Non-pigmented ciliary epithelial cell (primary cell): Measurements from ENCODE around the gene CLIC6.

ENCODE experiments used
- DNase-seq: peaks from one replicate; pipeline ENCODE4 v3.0.0-alpha.2; 2010; ENCODE audit warnings: low read depth

Gene CLIC6

DNA sequence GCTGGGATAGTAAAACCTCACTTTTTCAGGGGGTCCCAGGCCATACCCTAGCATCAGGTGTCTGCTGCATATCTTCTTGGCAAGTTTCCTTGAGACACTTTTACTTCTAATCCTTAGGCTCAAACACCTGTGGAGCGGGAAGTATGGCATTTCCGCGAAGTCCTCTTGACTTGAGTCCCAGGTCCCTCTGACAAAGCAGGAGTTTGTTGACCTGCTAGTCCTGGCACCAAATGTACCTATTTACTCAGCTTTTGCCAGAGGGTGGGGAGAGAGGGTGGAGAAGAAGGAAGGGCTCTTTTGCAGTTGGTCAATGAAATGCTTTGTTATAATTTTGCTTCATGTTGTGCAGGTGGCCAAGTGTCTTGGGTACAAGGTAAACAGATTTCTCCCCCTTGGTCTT is 59.7 kb downstream of the CLIC6 start:
- DNase-seq: no peak

DNA sequence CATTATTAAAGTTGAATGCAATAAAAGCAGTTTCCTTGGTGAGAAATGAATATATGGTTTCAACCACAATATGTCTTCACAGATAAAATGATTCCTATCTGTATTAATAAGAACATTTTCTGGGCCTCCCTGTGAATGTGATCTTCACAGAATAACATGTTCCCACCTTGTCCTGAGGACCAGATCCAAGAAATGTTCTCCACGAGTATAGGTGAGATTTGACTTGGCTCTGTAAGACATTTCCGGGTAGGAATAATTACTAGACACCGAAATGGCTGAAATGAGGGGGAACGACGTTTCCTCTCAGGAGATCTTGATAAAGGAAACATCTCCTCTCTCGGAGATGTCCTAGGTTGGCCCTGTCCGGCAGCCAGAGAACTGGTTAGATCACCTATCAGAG is 61.4 kb downstream of the CLIC6 start:
- no peak for DNase-seq

DNA sequence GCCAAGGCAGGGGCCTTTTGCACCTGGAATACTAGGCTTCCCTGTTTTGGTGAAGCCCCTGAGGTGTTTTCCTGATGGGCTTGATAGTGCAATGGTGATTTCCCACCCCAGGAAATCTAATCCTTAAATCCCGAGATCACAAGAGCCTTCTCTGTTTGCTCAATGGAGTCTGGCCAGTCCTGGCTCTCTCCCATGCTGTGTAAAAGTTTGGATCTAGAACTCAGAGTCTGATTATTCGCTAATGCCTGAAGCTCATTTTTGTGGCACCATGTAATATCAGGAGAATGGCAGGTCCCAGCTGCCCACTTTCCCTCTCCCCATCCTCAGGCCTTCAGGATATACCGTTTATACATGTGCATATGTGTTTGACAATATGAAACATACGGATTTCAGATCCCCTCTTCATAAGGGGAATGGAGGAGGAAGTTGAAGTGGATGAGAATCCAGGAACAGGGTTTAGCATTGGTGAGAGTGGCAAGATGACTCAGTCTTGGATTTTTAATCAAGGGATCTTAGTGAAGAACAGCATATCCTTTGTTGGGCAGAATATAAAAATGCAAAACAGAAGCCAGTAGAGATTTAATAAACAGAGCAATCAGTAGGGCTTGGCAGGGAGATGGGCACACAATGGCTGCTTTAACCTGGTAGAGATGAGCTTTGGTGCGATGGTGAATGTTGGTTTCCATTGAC is 62.1 kb downstream of the CLIC6 start:
- DNase-seq: no peak

DNA sequence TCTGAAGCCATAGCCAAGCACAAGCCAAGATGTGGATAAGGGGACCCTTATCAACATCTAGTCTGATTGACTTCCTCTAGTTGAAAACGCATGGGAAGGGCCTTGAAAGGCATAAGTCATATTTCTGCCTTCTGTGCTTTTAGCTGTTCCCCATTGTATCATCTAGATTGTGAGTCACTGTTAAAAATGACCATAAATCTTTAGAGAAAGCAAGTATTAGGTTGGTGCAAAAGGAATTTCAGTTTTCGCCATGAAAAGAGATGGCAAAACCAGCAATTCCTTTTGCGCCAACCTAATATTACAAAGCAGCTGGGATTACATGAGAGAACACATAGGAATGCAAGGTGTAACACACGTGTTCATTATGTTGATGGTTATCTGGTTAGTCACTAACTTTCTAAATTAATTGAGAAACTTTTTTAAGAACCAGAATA is 63.6 kb downstream of the CLIC6 start:
- no peak for DNase-seq

DNA sequence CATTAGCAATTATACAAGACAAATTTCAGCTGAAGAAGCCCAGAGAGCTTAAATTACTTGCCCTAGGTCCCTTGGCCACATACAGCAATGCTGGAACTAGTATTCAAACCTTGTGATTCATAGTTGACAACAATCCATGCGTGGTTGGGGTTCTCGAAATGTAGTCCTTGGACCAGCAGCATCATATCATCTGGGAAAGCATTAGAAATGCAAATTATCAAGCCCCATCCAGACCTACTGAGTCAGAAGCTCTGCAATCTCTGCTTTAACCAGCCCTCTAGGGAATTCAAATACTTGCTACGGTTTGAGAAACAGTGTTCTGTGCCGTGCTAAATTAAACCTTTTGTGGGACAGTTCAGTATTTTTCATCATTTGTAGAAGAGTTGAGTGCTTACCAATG is 65.1 kb downstream of the CLIC6 start:
- no peak for DNase-seq

DNA sequence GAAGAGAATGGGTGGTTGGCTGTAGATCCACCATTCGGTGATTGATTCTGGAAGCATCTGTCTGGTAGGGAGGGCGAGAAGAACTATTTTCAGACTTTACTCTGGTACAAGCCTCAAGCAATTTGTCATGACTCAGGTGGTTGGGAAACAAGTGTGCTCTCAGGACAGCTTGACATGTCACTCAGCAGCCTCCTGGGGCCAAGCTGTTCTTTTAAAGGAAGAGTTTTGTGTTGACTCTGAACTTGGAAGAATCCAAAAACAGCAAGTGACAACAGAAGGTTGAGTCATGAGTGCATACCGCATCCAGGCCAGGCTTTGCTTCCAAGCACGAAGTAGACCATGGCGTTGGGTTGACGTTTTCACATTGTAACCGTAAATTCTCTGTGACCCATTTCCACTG is 65.9 kb downstream of the CLIC6 start:
- no peak for DNase-seq

DNA sequence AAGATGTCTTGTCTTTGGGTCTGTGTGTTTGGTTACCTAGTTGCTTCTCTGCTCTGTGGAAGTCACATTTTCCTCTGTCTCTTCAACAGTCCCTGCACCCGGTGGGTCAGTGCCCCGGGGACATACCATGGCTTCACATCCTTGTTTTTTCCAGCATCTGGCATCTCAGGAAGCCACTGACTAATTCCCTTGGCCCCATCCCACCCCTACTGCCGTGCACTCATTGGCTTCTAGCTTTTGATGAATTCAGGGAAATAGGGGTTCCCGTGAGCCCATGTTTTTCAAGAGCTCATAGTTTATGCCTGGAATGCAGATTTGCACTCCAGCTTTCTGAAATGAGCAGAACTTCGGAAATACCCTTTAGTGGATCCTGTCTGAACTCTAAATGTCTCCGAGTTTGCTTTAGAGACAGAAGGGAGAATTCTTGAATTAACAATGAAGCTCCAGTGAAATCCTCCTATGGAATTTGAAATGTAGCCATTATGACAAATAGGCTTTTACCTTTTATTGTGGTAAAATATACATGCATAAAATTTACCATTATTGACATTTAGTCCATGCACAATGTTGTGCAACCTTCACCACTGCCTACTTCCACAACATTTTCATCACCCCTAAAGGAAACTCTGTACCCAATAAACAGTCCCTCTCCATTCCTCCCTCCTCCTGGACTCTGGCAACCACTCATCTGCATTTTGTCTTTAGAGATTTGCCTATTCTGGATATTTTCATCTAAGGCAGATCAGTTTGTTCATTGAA is 67.5 kb downstream of the CLIC6 start:
- DNase-seq: no peak

DNA sequence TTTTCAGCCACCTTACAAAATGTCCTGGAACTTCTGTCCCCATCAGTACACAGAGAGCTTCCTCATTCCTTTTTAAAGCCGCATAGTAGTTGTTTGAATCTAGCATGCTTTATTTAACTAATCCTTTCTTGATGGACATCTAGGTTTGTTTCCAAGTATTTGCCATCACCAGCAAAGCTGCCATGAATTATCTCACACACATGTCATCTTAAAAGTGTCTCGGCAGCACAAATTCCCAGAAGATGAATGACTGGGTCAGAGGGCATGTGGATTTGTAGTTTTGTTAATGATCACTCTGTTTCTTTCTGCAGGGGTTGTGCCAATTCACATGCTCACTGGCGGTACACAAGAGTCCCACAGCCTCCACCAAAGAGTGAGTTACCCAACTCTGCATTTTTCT is 68.3 kb downstream of the CLIC6 start:
- DNase-seq: no peak

DNA sequence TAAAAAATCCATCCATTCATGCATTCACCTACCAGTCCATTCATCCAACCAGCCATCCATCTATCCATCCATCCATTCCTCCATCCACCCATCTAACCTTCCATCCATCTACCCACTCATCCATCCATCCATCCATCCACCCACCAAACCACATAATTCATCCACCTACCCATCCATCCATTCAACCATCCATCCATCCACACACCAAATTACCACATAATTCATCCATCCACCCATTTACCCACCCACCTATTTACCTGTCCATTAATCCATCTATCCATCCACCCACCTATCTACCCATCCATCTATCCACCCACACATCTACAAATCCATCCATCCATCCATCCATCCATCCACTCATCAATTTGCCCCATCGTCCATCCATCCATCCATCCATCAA is 71.4 kb downstream of the CLIC6 start:
- DNase-seq: no peak

DNA sequence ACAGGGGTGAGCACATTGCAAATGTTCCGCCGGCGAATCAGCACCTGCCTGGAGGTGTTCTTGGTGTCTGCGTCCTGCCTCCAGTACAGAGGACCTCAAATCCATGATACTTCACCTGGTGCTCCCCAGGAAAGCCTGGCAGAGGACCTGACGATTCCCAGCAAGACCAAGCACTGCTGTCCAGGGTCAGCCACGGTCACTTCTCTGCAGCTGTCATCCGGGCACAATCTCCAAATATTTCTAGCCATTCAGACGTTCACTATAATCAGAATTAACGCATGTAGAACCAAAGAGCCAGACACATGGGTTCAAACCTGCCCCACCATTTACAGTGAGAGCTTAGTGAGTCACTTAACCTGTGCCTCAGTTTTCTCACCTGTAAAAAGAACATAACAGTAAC is 74.5 kb downstream of the CLIC6 start:
- DNase-seq: no peak

DNA sequence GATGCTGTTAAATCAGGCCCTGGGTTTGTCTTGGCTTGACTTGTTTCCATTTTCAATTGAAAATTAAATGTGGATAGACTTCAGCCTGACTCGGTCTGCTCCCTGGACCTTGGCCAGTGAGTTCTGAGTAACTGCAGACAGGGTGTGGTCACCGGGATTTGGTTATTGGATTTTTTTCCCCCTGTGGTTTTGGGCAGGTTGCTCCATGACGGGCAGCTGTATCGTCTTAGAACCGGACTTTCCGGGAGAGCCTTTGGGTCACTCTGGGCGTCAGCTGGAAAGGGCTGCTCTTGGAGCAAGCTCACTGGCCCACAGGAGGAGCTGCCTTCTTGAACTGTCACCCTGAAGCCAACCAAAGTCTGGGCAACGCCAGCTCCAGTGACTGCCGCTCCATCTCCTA is 75.0 kb downstream of the CLIC6 start:
- peak; percentile 8 for DNase-seq

DNA sequence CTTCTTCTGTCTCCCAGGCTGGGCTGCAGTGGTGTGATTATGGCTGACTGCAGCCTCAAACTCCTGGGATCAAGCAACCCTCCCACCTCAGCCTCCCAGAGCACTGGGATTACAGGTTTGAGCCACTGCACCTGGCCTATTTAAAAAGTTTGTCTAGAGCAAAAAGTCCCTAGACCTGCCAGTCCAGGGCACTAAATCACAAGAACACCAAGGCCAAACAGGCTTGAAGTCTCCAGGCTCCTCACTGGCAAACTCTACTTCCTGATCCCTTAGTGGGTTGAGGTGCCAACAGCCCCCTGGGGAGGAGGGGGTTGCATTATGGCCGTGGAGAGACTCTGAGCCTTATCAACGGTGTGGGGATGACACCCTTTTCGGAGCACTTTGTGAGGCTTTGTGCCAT is 76.0 kb downstream of the CLIC6 start:
- DNase-seq: no peak

DNA sequence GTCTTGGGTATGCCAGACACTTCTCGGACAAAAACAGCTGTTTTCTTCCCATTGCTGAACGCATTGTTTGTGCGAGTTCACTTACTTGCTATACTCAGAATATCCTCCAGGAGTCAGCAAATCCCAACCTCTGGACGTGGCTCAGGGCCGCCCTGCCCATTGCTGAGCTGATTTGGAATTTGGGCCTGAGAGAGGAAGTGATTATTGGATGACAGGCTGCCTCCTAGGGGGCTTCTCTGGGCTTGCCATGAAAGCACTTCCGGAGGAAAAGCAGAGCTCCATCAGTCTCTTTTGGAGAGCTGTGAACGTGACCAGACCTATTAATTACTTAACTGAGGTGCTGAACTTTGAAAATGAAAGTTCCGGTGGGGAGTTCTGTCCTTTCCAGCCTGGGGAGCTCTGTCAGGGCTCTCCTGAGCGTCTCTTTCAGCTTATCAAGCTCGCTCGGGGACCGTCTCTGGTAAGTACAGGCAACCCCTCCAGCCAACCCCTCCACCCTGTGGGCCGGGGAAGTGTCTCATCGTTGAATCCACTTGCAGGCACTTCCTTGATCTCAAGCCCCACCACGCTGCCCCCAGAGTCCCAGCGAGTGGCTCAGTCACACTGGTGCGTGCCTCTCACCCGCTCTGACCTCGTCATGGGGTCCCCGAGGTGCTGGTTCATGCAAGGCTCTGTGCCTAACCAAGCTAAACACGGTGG is 76.9 kb downstream of the CLIC6 start:
- peak; percentile 51 for DNase-seq

DNA sequence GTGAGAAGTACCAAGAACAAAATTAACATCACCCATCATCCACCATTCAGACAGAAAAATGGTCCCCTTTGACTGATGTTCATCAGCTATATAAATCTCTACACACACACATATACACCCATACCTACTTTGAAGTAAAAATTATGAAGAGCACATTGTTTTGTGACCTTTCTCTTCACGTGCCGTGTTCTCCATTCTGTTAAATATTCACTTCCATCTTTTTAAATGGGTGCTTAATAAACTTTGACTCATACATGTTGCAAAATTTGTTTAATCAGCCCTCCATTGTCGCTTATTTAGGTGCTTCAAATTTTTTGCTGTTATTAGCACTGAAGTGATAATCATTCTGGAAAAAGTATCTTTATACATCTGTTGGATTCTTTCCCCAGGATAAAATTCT is 80.1 kb downstream of the CLIC6 start:
- DNase-seq: no peak

DNA sequence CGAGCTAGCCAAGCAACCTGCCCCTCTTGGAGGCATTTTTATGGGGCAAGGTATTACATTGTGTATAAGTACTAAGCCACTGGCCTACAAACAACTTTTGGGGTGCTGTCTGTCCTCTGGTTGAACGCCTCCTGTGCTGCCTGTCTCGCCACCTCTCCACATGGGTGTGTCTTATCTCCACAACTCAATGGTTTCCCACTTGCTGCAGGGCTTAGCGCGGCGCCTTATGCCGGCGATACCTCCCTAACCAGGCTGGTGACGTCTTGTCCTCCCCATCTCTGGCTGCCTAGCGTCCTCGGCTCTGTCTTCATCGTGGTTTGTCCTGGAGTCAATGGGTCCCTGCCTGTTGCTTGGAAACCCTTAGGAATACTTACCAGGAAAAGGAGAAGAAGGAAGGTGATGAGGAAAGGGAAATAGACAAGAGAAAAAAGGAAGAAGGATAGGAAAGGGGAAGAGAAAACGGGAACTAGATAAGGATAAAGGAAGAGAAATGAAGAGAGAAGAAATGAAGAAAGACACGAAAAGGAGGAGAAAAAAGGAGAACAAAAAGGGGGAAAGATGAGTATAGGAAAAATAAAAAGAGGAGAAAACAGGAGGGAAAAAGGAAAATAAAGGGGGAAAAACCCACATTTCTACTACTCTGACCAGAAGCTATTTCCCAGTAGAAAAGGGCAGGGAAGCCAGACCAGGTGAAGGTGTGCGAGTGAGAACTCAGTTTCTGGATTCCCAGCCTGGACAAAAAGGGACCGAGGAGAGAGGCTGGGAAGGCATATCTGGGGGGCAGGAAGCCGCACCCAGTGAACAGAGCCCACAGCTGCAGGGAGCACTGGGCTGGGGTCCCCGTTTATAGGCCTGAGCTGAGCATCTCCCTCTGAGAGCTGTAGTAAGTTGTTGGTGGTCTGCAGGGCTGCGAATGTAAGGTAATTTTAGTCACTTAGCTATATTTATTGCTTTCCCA is 86.2 kb downstream of the CLIC6 start:
- no peak for DNase-seq

DNA sequence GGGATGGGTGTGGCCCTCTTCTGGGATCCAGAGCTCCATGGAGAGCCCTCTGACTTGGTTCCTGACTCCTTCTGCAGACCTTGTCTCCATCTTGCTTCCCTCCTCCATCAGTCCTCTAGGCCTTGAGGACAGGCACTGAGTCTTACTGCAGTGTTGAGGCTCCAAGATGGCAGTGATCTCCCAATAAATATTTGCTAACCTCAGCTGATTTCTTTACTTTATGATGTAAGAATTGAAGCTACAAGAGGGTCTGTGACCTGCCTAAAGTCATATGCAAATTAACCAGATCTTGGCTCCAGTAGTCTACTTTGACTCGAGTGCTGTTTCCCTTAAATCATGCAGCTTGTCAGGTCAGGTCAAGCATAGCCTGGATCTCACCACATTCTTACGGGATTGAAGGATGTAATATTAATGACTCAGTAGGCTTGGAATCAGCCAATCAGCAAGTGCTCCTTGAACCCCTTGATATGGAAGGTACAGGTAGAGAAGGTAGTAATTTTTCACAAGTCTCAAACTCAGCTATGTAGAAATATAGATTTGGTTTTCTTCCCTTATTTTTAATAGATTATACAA is 93.0 kb downstream of the CLIC6 start:
- no peak for DNase-seq

DNA sequence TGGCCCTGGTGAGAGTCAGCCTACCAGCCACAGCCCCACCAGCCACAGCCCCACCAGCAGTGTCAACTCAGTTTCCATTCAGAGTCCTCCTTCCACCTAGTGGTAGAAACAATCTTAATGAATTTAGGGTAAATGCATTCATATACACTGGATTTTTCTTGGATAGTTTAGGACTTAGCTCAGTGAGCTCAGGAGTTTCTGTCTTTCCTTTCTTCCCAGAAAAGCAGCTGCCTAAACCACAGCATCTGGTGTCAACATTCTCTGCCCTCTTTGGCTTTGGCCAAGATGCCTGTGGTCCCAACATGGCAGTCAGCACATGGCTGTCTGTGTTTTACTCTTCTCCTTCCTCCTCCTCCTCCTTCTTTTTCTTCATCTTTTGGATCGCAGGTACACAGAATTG is 94.0 kb downstream of the CLIC6 start:
- DNase-seq: no peak

DNA sequence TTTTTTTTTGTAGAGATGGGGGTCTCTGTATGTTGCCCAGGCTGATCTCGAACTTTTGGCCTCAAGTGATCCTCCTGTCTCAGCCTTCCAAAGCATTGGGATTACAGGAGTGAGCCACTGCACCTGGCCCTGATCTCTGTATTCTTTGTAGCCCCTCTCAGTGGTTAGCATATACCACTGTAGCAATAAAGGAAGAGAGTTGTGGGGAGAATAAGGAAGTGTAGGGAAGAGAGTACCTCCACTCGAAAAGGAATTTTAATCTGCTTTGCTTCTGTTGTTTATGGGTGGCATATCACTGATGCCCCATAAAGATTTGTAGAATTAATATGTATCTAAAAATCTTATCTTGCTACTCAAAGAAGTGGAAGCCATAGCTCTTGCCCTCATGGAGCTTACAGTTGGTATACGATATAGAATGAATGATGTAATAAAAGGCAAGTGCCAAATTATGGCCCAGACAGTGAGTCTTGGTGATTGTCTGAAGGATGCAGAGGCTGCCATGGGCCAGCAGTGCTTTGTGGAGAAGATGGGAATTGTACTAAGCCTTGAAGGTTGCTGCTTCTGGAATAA is 96.0 kb downstream of the CLIC6 start:
- DNase-seq: no peak

DNA sequence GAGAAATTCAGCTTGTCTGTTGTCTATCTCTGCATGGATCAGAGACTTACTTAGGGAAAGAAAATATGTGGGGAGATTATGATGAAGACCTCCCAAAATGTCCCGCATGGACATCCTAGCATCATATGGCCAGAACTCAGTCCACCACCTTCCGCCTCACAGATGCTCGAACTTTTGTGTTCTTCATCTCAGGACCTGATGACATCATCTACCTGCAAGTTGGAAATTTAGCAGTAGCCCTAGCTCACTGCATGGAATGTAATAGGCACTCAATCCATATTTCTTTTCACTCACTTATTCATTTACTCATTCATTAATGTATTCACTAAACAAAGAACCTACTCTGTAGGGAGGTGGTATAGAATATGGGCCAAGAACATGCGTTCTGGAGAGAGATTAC is 96.8 kb downstream of the CLIC6 start:
- DNase-seq: no peak

DNA sequence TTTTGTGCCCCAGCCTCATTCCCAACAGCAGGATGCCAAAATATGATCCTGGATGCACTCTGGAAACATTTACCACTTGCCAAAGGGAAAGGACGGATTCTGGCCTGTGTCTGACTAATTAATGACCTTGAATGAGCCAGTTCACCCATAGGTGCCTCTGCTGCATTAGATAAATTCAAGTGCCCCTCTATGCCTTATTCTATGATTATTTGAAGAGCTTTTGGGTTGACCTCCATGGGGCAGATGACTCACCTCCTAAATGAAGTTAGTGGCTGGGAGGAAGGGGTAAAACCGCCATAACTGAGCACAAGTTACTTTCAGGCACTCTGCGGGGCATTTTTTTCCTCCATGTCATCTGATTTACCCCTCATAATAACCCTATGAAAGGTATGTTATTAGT is 98.1 kb downstream of the CLIC6 start:
- DNase-seq: no peak
